Stimulated activated CD8-positive, alpha-beta memory T cell treated with anti-CD3 and anti-CD28 coated beads, Interleukin-7, amount 100 ng/mL, for 1 hour (primary cell): ENCODE data around the gene TUSC2.
"Not testable (repeated sequence)": the region's sequence is repeated elsewhere in the genome, so short reads cannot be mapped to it uniquely, and the experiment has no call there.

Experiments
- DNase-seq, 2 donors: peaks; one replicate each; pipeline ENCODE4 v3.0.0-alpha.2; 2020; ENCODE audit warnings: low read depth in 2 of 2

Gene TUSC2

DNA sequence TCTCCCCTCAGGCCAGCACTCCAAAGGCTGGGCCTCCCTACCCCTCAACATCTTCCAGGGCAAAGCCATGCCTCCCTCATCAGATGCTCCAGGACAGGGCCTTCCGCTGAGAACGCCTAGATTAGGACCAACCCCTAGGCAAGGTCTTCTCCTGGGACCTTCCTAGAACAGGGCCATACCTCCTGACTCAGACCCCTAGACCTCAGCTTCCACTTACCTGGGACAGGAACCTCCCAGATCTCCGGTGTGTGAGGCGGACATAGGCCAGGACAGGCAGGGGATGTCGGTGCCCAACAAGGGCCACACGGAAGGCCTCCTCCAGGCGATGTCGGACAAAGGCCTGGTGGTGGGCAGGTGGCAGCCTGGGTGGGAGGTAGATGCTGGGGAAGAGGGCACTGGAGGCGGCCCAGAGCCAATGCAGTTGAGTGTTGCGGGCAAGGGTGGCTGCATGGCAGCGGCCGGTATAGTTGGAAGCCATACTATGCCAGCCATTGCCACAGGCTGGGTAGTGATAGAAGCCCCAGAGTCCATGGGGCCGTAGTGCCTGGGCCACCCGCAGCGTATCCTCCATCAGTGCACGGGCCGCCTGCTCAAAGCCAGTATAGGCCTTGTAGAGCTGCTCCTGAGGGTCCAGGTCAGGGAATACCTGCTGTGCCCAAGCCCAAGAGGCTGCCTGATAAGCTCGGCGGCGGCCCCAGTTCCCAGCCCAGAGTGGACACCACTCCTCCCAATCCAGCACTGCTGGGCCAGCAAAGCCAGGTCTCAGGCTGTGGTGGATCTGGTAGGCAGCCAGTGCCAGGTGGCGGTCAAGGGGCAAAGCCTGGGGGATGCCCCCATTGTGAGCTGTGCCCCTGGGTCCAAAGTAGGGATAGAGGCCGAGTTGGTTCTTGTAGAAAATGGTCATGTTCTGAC lies 33.3 kb downstream of the TUSC2 start:
- DNase-seq: no peak

DNA sequence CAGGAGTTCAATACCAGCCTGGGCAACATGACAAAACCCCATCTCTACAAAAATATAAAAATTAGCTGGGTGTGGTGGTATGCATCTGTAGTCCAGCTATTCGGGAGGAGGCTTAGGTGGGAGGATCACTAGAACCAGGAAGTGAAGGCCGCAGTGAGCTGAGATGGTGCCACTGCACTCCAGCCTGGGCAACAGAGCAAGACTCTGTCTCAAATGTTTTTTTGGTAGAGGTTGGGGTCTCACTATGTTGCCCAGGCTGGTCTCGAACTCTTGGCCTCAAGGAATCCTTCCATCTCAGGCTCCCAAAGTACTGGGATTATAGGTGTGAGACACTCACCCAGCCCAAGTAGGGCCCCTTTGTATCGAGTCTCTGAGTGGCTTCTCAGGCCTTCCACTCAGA lies 33.9 kb downstream of the TUSC2 start:
- DNase-seq: no peak

DNA sequence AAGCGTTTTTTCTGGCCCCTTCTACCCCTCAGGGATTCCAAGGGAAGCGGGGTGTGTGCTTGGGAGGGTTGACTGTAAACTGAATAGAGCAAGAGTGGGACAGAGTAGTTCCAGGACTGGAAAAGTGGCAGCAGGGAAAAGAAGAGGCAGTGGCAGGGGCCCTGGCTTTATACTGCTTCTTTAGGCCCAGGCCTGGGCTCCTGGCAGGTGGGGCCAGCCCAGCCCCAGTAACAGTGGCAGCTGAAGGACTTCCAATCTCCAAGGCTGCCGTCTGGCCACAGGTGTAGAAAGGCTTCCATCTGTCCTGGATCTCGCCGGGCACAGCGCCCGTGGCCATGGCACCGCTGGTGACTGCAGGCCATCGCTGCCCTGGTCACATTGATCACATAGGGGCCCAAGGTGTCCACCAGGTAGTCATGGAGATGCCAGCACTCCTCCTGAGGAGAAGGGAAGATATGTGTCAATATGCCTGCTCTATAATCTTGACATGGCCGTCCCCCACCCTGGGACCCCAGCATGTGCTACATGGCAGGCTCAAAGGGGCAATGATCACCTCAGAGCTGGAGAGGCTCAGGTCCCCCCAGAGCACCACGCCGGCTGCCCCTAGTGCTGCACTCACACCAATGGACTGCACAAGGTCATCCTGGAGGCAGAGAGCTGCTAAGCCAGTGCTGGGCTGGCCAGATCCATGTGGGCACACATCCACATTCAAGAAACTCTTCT lies 34.8 kb downstream of the TUSC2 start:
- no peak for DNase-seq

DNA sequence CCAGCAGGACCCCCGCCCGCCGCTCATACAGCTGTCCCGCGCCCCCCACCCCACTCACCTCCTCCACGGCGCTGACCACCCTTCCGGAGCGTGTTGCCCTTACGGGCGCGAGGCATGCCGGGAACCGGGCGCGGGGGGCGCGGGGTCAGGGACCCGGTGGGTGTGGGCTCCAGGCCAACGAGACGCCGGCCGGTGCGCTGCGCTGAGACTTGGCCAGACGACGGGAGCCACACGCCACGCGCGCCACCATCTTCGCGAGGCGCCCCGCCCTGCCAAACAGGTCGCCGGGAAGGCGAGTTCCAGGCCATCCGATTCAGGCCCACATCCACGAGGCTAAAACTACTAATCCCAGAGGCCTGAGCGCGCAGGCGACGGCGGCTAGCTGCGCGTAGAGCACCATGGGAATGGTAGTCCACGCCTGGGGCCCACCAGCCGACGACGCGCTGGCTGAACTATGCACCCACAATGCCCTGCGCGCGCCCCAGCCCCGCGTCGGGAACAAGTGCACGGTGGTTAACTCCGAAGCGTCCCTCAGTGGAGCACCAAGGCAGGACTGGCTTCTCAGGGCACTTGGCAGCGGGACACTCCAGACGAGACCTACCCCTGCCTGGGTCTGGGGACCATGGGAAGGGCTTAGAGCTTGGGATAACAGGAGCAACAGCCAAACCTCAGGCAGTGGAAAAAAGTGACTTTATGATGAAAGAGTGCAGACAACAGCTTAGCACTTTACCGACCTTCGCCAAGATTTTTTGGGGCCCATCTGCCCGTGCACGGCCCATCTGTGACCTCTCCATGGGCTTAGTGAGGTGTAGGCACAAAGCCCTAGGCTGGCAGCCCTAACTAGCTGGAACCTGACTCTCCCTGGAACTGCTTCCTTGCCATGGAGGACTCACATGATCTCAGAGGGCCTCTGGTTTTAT lies 35.6 kb downstream of the TUSC2 start, which contains the start of gene IFRD2:
Gene IFRD2, minus strand, starts transcription at position 271 of the 920 bp plus-strand sequence. Its CDS starts 155 bp downstream, at position 116.
- peak; percentile 87 for DNase-seq

DNA sequence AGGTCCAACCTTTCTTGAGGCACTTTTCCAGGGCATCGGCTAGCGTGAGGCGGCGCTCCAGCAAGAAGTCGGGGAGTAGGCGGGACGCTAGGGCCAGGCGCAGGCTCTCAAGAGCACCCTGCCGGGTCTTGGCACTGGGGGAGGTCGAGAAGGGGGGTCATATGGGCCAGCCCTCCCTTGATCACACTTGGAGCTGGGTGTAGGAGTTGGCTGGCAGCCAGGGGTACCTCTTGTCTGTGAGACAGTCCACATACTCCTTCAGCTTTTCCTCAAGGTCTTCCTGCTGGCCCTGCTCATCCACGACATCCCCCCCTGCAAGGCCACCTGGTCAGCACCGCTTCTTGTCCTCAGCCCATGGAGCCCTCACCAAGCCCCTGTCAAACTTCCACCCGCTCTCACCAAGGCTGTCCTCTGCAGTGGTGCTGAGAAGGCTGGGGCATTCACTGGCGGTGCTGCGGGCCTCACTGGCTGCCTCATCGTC lies 37.8 kb downstream of the TUSC2 start:
- no peak for DNase-seq

DNA sequence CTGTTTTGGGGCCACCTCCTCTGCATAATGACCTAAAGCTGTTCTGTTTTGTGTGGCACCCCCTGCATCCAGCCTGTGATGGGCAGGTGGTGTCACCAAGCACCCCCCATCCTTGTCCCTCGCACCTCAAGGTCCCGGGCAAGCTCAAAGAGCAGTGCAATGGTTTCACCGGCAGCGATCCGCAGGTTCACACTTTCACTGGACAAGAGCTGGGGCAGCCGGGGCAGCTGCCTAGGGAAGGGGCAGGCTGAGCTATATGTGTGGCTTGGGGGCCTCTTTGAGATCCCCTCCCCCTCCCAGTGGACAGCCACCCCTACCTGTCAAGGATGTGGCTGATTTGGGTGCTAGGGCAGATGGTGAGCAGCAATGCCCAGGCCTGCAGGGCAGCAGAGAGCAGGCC lies 38.9 kb downstream of the TUSC2 start:
- DNase-seq: no peak

DNA sequence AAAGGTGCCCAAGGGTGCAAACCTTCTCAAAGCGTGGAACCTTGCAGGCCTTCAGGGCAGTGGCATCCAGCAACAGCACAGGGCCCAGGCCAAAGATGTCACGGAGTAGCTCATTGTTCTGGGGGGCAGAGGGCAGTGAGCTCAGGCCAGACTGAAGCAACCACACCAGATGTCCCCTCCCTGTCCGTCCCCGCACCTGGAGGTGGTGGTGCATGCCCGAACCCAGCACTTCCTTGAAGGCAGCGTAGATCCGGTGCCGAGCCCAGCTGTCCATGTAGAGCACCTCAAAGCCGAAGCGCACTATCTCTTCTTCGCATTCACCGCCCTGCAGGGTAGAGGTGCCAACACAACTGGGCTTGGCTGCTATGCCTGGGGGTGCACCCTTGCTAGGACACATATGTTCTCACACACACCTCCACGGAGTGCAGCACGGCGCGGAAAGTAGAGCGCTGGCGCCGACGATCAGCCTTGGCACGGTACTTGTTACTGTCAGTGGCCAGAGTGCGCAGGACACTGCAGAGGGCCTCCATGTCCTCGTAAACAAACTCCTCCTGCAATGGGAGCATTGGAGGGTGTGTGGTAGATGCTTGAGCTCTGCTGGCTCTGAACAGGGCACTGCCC lies 39.5 kb downstream of the TUSC2 start:
- no peak for DNase-seq

DNA sequence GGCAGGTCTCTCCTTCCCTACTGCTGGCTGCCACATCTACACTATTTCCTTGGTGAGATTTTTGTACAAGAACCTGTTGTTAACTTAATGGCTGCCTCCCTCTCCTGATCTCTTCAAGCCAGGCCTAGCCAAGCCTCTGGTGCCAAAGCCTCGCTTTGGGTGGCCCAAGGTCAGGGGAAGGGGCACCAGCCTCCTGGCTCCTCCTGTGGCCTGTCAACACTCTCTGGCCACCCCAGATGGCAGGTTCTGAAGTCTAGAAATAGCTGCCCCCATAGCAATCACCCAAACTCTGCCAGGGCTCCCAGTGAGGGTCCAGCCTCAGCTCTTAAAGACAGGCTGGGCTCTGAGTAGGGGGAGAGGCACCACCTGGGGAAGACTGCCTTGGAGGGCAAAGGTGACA lies 40.8 kb downstream of the TUSC2 start:
- no peak for DNase-seq

DNA sequence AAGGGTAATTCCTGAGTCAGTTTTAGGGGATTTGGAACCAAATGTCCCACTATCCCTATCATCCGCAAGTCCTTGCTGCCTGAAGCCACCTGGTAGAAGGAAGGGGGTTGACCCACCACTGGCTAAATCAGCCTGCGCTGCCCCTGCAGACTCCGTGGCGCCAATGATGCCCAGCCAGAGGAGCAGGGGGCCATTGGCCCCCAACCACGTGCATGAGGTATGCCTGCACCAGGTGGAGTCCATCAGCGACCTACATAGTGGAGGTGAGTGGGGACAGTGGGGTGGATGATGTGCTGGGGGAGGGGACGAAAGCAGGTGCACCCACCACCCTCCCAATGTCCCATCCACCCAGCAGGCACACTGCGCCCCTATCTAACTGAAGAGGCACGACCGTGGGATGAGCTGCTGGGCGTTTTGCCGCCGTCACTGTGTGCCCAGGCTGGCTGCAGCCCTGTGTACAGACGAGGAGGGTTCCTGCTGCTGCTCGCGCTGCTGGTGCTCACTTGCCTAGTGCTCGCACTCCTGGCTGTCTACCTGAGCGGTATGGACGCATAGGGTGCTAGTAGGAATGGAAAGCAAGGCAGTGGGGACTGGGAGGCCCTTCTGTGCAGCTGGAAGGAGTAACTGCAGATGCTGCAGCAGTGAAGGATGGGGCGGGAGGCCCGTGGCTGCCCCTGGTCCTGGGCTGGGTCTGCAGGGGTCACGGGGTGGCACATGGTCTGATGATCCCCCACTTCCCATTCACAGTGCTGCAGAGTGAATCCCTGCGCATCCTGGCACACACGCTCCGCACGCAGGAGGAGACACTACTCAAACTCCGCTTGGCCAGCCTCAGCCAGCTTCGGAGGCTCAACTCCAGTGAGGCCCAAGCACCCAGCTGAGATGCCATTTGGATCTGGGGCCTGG lies 41.4 kb downstream of the TUSC2 start:
- DNase-seq: no peak

DNA sequence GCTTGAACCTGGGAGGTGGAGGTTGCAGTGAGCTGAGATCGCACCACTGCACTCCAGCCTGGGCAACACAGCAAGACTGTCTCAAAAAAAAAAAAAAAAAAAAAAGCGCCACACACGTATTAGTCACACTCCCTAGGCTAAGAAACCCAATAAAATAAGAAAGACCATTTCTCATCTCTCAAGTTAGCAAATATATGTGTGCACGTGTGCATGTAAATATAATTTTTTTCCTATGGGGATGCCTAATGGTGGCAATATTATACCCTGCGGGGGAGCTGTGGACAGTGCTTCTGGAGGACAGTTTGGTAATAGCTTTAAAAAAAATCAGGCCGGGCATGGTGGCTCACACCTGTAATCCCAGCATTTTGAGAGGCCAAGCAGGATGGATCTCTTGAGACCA lies 43.9 kb downstream of the TUSC2 start:
- not testable (repeated sequence) for DNase-seq

DNA sequence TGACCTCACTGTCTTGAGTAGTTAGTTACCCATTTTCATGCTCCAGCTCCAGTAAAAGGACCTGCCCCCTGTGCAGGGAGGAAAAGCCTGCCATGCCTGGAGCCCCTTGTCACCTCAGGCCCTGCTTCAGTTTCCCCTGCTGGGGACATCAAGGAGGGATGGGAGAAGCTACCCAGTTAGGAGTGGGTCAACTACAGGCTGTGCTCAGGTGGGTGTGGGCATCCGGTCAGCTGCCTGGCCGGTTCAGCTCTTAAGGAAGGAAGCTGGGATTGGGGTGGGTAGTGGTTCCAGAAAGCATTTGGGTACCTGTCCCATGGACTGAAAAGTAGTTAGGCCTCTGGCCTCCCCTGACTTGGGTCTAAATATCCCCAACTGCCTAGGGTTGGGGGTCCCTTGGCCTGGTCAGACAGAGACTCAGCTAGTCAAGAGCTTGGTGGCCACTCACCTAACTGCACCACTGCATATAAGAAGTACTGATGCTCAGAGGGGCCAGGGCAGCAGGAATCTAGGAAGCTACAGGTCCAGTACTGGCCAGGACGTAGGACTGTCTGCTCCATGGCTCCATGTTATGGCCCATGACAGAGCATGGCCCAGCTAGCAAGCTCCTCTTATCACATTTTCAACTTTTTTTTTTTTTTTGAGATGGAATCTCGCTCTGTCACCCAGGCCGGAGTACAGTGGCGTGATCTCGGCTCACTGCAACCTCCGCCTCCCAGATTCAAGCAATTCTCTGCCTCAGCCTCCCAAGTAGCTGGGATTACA lies 48.6 kb downstream of the TUSC2 start:
- DNase-seq: no peak

DNA sequence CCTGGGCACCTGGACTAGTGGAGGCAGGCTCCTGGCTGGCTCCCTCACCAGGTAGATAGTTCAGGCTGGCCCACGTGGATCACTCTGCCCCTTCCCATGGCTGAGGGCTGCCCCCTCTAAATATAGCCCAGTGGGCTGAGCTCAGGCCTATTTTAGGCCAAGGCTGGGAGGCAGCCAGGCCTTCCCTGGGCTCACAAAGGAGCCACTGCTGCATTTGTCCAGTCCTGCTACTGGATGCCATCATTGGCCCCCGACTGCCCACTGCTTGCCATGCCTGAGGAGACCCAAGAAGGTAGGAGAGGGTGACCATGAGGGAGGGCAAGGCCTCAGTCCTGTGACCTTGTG lies 49.2 kb downstream of the TUSC2 start, which contains the start of gene LSMEM2:
Gene LSMEM2, plus strand, starts transcription at position 208 of the 345 bp plus-strand sequence. Its CDS starts 27 bp downstream, at position 235.
- no peak for DNase-seq

DNA sequence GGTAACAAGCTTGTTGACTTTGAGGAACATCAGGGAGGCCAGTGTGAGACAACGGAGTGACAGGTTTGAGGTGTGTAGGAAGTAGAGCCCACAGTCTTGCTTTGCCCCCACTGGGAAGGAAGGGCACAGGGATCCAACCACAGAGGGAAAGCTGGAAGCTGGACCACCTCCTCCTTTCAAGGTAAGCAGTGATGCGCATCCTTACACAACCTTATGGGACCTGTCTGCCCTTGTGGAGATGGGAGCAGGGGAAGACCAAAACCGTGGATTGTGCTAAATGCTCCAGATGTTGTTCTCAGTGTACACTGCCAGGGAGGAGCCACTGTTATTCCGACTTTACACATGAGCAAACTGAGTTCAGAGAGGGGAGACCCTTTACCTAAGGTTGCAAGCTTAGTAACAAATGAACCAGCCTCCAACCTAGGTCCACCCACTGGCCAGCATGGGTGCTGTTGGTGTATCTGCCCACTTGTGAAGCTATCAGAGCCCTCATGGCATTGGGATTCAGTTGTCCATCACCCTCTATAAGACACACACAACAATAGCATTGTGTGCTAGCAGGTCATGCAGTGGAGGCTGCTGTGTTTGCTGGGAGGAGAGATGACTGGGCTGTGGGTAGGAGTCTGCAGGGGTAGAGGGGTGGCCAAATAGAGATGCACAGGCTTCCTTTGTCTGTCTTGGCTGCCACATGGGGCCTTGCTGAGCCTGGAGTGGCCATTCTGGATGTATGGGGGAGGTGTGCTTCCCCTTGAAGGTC lies 49.7 kb downstream of the TUSC2 start:
- DNase-seq: no peak

DNA sequence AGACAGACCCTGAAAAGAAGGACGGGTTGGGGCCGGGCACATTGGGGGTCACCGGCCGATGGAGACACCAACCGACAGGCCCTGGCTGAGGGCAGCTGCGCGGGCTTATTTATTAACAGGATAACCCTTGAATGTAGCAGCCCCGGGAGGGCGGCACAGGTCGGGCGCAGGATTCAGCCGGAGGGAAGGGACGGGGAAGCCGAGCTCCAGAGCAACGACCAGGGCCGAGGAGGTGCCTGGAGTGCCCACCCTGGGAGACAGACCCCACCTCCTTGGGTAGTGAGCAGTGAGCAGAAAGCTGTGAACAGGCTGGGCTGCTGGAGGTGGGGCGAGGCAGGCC lies 51.3 kb downstream of the TUSC2 start:
- DNase-seq: no peak

DNA sequence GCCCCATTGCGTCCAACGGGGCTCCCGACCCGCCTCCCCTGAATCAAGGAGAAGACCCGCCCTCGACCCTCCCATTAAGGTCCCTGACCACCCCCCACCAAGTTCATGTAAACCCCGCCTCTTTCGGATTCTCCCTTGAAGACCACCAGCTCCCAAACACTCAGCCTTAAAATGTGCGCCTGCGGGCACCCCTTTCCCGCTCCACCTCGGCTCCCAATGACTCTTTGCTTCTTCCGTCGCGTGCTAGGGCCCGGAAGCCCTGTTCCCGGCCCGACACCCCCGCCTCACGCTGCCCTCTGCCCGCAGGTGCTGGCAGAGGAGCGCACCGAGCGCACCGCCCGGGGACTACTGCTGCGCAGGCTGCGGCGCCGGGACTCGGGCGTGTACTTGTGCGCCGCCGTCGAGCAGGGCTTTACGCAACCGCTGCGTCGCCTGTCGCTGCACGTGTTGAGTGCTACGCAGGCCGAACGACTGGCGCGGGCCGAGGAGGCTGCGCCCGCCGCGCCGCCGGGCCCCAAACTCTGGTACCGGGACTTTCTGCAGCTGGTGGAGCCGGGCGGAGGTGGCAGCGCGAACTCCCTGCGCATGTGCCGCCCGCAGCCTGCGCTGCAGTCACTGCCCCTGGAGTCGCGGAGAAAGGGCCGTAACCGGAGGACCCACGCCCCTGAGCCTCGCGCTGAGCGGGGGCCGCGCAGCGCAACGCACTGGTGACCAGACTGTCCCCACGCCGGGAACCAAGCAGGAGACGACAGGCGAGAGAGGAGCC lies 51.8 kb downstream of the TUSC2 start:
- DNase-seq: no peak

DNA sequence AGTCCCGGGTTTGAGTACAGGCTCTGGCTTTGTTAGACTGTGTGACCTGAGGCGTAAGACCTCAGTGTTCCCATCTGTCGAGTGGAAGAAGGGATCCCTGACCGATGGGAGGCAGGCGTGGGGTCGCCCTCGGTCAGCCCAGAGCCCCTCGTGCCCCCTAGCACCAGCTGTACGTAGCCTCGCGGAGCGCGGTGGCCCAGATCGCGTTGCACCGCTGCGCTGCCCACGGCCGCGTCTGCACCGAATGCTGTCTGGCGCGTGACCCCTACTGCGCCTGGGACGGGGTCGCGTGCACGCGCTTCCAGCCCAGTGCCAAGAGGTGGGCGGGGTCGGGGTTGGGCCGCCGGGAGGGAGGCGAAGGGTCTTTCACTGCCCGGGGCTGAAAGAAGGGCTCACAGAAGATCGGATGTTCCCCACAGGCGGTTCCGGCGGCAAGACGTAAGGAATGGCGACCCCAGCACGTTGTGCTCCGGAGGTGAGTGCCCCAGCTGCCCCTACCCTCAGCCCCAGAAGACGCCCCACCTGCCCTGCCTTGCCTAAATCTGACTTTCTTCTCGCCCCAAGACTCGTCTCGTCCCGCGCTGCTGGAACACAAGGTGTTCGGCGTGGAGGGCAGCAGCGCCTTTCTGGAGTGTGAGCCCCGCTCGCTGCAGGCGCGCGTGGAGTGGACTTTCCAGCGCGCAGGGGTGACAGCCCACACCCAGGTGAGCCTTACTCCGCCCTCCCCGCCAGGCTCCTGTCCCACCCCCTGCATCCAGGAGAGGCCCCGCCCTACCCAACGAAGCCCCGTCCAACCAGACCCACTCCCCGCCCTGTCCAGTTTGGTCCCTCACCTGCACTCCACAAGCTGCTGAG lies 52.7 kb downstream of the TUSC2 start:
- DNase-seq: no peak
